Small intestine (tissue), 7 donors: ENCODE data around the gene FRMPD1. TPM values are rescaled to one million over a fixed set of nuclear protein-coding genes. Genes with fewer than 3 reads are reported as not detected.

ENCODE experiments used
- DNase-seq, 2 donors: peaks; one replicate each; pipeline versions ENCODE4 v3.0.0 to v3.0.0-alpha.2; 2013
- FAIRE-seq: peaks from 2 replicates; lab custom pipeline; 2012; peaks lifted over from hg19 to GRCh38; lab: Jason Lieb, UNC
- H3K27ac ChIP-seq, 3 donors: one replicate each; pipeline ENCODE4 v1.5.1; 2013; ENCODE audit warnings: low read length in 2 of 3, mild to moderate bottlenecking in 2 of 3, control low read depth in 1 of 3, inconsistent platforms in 1 of 3, low read depth in 1 of 3, moderate library complexity in 1 of 3
- H3K27me3 ChIP-seq, 3 donors: one replicate each; pipeline ENCODE4 v1.6.1; 2013; ENCODE audit warnings: low read length in 3 of 3, inconsistent platforms in 1 of 3; ENCODE audit not compliant: control insufficient read depth in 3 of 3, insufficient read depth in 3 of 3
- H3K36me3 ChIP-seq, 3 donors: one replicate each; pipeline ENCODE4 v1.6.1; 2013; ENCODE audit warnings: low read length in 3 of 3, inconsistent platforms in 1 of 3, low read depth in 1 of 3, mild to moderate bottlenecking in 1 of 3, moderate library complexity in 1 of 3; ENCODE audit not compliant: control insufficient read depth in 3 of 3, insufficient read depth in 2 of 3
- H3K4me1 ChIP-seq, 3 donors: one replicate each; pipeline ENCODE4 v1.6.1; 2013; ENCODE audit warnings: low read length in 2 of 3, inconsistent platforms in 1 of 3, low read depth in 1 of 3, mild to moderate bottlenecking in 1 of 3, moderate library complexity in 1 of 3; ENCODE audit not compliant: control insufficient read depth in 3 of 3, insufficient read depth in 2 of 3
- H3K4me3 ChIP-seq, 3 donors: one replicate each; pipeline ENCODE4 v1.5.1; 2013; ENCODE audit warnings: low read length in 3 of 3, control low read depth in 1 of 3, inconsistent platforms in 1 of 3, low read depth in 1 of 3, mild to moderate bottlenecking in 1 of 3, moderate library complexity in 1 of 3
- H3K9me3 ChIP-seq, 2 donors: one replicate each; pipeline ENCODE4 v1.6.1; 2013; ENCODE audit warnings: low read depth in 1 of 2, low read length in 1 of 2; ENCODE audit not compliant: control insufficient read depth in 2 of 2, insufficient read depth in 1 of 2
- WGBS, 3 donors: extraction: QIAGEN DNeasy Blood & Tissue Kit; methylation state at CpG; one replicate each; pipeline ENCODE4 v1.1.7; 2013; 5-methylcytosine and 5-hydroxymethylcytosine counted together
- polyA plus RNA-seq, 4 donors: library from polyadenylated mRNA; stranded (reverse) in 3 of 4; unstranded in 1 of 4; fragments of 200-250 nt in 3 of 4; fragments of 120-200 nt in 1 of 4; gene quantifications; one replicate each; pipeline versions ENCODE4 v1.2.1 to v1.2.3, GENCODE V29; 2013
- donor health status: healthy with polysubstance abuse.
- donor health status: control.
- donor health status: control.
- donor health status: Bipolar disorder and iron deficiency.
- donor health status: healthy.

The FRMPD1 gene
- polyA plus RNA-seq, 4 donors, result 0.06 TPM; not detected in 2

- no peak for FAIRE-seq
- DNase-seq, result no peak
- WGBS, 3 donors, result 91 to 97% (median 93%) methylated on average over 3 of the region's 3 CpGs
- Histone ChIP-seq H3K9me3 (no peaks in the 10 kb centered on the region), H3K27ac (no peak overlapping the region), H3K27me3 (no peaks in the 10 kb centered on the region), H3K36me3 (peaks cover 0 to 38% (median 6%) of the 10 kb centered on the region in 3 donors), H3K4me3 (no peak overlapping the region), H3K4me1 (no peaks in the 10 kb centered on the region)
Observed at GRCh38 chr9:37769995-37770394, 119.2 kb downstream of the FRMPD1 start.

DNA sequence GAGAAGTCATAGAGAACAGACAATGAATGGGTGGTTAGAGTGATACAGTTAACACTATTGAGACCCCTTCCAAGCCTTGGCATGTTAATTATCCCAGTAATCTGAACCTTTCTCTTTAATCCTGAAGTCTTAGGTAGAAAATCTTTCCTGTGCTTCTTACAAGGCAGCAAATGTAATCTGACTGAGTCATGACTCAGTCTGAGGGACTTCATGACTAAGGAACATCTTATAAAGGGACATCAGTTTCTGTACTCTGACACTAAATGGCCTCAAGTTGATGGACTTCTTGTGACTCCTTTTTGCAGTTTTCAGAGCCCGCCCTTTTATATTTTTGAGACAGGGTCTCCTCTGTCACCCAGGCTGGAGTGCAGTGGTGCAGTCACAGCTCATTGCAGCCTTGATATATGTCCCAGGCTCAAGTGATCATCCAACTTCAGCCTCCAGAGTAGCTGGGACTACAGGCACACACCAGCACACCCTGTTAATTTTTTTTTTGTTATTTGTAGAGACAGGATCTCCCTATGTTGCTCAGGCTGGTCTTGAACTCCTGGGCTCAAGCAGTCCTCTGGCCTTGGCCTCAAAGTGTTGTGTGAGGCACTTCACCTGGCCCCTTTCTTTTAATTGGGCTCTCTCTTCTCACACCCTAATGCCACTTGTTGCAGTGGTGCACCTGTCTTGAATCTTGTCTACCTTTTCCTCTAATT, 124.6 kb downstream of the FRMPD1 start:
- H3K4me3 ChIP-seq, result no peak overlapping the region
- peaks cover 2 to 54% (median 10%) of the 10 kb centered on the region in 3 donors for H3K36me3 ChIP-seq
- H3K4me1 ChIP-seq, result no peaks in the 10 kb centered on the region
- no peaks in the 10 kb centered on the region for H3K27me3 ChIP-seq
- DNase-seq (no peak), FAIRE-seq (no peak)
- H3K9me3 ChIP-seq, result no peaks in the 10 kb centered on the region
- WGBS, 3 donors, result 96 to 100% (median 100%) methylated on average over 1 of the region's 1 CpG
- H3K27ac ChIP-seq, result no peak overlapping the region

GRCh38 chr9:37776328-37776727, 125.6 kb downstream of the FRMPD1 start:
- DNase-seq, result no peak
- no peak overlapping the region for H3K27ac ChIP-seq
- no peak for FAIRE-seq
- no peaks in the 10 kb centered on the region for H3K9me3 ChIP-seq
- peaks cover 4 to 51% (median 11%) of the 10 kb centered on the region in 3 donors for H3K36me3 ChIP-seq
- WGBS, 3 donors, result 84 to 92% (median 91%) methylated on average over 5 of the region's 5 CpGs
- H3K4me3 ChIP-seq, result no peak overlapping the region
- H3K27me3 ChIP-seq, result no peaks in the 10 kb centered on the region
- no peaks in the 10 kb centered on the region for H3K4me1 ChIP-seq

GRCh38 chr9:37778534-37778933, 127.8 kb downstream of the FRMPD1 start:
- Histone ChIP-seq H3K27ac (no peak overlapping the region), H3K4me3 (no peak overlapping the region), H3K4me1 (peaks cover 0 to 9% (median 0%) of the 10 kb centered on the region in 3 donors), H3K9me3 (no peaks in the 10 kb centered on the region), H3K27me3 (no peaks in the 10 kb centered on the region), H3K36me3 (peaks cover 8 to 35% (median 18%) of the 10 kb centered on the region in 3 donors)
- DNase-seq, result no peak
- WGBS, 3 donors, result 71 to 79% (median 72%) methylated on average over 2 of the region's 2 CpGs
- FAIRE-seq, result no peak

DNA sequence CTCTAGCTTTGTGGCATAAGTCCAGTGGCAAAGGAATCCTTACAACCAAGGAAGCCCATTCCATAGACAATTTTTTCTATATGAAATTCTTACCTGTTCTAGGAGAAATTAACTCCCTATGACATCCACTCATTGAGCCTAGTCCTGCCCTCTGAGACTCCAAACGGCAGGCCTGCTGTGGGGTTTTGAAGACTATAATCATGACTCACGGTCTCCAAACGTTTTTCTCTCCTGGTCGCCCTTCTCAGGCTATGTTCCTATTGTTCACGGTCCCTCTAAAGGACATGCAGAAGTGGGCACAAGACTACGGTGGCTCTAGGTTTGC, 133.5 kb downstream of the FRMPD1 start:
- peak overlapping the region; percentile 64 to 91 (median 73) for H3K27ac ChIP-seq

GRCh38 chr9:37784616-37785483, 134.1 kb downstream of the FRMPD1 start, which contains the start of gene EXOSC3:
Gene EXOSC3 (minus strand): TSS chr9:37785064. CDS start chr9:37785044, 20 bp downstream.
- WGBS, 3 donors, result 0 to 1% (median 1%) methylated on average over 73 of the region's 73 CpGs
- Histone ChIP-seq H3K4me1 (peaks cover 3 to 16% (median 7%) of the 10 kb centered on the region in 3 donors), H3K36me3 (peaks cover 0 to 12% (median 6%) of the 10 kb centered on the region in 3 donors), H3K9me3 (no peaks in the 10 kb centered on the region), H3K27ac (peak within 1 kb of the TSS; percentile 64 to 91 (median 73)), H3K4me3 (peak within 1 kb of the TSS; percentile 89 to 98 (median 97)), H3K27me3 (peaks cover 0 to 9% (median 0%) of the 10 kb centered on the region in 3 donors)
- FAIRE-seq (no peak), DNase-seq (peak; percentile 90 to 96)

More for the DNA sequence above, 133.5 kb downstream of the FRMPD1 start:
- H3K4me3 ChIP-seq, result peak overlapping the region; percentile 89 to 98 (median 97)
- H3K4me1 ChIP-seq, result peaks cover 3 to 16% (median 7%) of the 10 kb centered on the region in 3 donors
- WGBS, 3 donors, result 0 to 1% (median 0%) methylated on average over 6 of the region's 6 CpGs
- FAIRE-seq (no peak), DNase-seq (no peak)
- H3K9me3 ChIP-seq, result no peaks in the 10 kb centered on the region
- H3K36me3 ChIP-seq, result peaks cover 0 to 12% (median 6%) of the 10 kb centered on the region in 3 donors
- peaks cover 0 to 9% (median 0%) of the 10 kb centered on the region in 3 donors for H3K27me3 ChIP-seq

- 54 to 78% (median 76%) methylated on average over 42 to 45 of the region's 45 CpGs for WGBS, 3 donors
- DNase-seq, result peak in 1 of 2 donors; percentile 21
Observed at GRCh38 chr9:37787059-37787458, 136.3 kb downstream of the FRMPD1 start.

DNA sequence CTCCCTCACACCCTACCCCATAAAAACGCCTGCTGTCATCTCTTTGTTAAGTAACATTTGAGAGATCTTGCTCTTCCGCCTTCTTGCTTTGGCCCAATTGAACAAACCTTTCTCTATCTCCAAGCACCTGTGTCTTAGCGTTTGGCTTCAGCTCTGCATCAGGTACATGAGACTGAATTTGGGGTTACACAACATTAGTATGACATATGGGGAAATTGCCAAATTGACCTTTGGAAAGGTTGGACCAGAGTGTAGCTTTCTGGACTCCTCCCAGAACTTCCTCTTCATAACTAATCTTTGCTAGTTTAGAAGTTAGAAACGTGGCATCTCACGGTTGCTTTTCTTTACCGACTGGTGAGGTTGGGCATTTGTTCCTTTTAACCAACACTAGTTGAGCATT, 137.6 kb downstream of the FRMPD1 start:
- Histone ChIP-seq H3K9me3 (no peaks in the 10 kb centered on the region), H3K27ac (no peak overlapping the region), H3K27me3 (peaks cover 0 to 9% (median 0%) of the 10 kb centered on the region in 3 donors), H3K4me3 (no peak overlapping the region), H3K4me1 (peaks cover 3 to 9% (median 7%) of the 10 kb centered on the region in 3 donors), H3K36me3 (peaks cover 0 to 2% (median 0%) of the 10 kb centered on the region in 3 donors)
- no peak for FAIRE-seq
- 51 to 77% (median 55%) methylated on average over 6 of the region's 6 CpGs for WGBS, 3 donors
- DNase-seq, result peak in 1 of 2 donors; percentile 36

More at GRCh38 chr9:37787059-37787458, 136.3 kb downstream of the FRMPD1 start:
- FAIRE-seq, result no peak
- peaks cover 0 to 9% (median 0%) of the 10 kb centered on the region in 3 donors for H3K27me3 ChIP-seq
- H3K4me3 ChIP-seq, result no peak overlapping the region
- H3K4me1 ChIP-seq, result peaks cover 3 to 16% (median 7%) of the 10 kb centered on the region in 3 donors
- peaks cover 2 to 5% (median 4%) of the 10 kb centered on the region in 3 donors for H3K36me3 ChIP-seq
- H3K9me3 ChIP-seq, result no peaks in the 10 kb centered on the region
- no peak overlapping the region for H3K27ac ChIP-seq
